SK-N-MC (cell line): Measurements from ENCODE around the gene AMPD2.

Experiments used
- EZH2 ChIP-seq: fragments of 200-600 bp; sonication (generic); IDR thresholded peaks from one replicate; pipeline ENCODE4 v1.6.1; 2017; ENCODE audit warnings: antibody characterized with exemption
- POLR2AphosphoS5 ChIP-seq: IDR thresholded peaks from 2 replicates; pipeline ENCODE4 v1.6.1; 2012; ENCODE audit warnings: mild to moderate bottlenecking, low read depth, low read length, borderline replicate concordance

- TF ChIP-seq POLR2AphosphoS5 = no peak
- no peak for TF ChIP-seq EZH2
Measured at GRCh38 chr1:109630898-109631512, 11.4 kb downstream of the AMPD2 start.
